KOPT-K1 (cell line): ENCODE results near the gene ARHGAP4.

ENCODE experiments used
- H3K27ac ChIP-seq: fragments of 200-600 bp; sonication (generic); 2 replicates; pipeline ENCODE4 v1.5.1; 2016; ENCODE audit warnings: antibody characterized with exemption, mild to moderate bottlenecking, low read depth, low read length; ENCODE audit not compliant: poor library complexity, severe bottlenecking
- H3K36me3 ChIP-seq: fragments of 200-600 bp; sonication (generic); 2 replicates; pipeline ENCODE4 v1.5.1; 2017; ENCODE audit warnings: antibody characterized with exemption, mild to moderate bottlenecking, low read length, moderate library complexity; ENCODE audit not compliant: insufficient read depth
- H3K9me3 ChIP-seq: fragments of 200-600 bp; sonication (generic); 2 replicates; pipeline ENCODE4 v1.5.1; 2017; ENCODE audit warnings: antibody characterized with exemption, low read length, mild to moderate bottlenecking; ENCODE audit not compliant: insufficient read depth, poor library complexity, severe bottlenecking

ARHGAP4 gene

DNA sequence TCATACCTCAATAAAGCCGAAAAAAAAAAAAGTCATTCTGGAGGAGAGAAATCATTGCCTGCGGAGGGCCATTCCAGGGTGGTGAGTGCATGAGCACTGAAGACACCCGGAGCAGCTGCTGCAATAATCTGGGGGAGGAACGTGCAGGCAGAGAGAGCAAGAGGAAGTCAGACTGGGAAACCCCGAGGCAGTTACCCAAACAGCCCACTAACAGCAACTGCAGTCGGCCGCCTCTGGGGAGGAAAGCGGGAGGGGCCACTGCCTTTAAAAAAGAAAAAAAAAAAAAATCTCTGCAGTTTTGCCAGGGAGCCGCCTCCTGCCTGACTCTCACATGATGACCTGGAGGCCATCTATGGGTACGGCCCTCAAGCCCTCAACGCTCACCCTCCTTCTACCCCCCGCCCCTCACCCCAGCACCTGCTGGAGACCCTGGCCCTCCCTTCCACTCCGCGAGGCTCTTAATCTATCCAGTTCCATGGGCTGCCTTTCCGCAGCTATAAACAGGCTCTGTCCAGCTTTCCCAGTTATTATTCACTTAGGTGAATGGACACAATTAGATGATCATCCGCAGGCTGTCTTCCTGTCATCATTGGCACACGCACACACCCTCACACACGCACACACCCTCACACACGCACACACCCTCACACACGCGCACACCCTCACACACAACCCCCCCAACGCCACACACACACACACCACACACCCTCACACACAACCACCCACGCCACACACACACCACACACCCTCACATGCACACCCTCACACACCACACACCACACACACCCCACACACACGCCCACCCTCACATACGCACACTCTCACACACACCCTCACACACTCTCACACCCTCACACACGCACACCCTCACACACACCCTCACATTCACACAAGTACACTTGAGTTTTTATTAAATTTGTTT, 25.0 kb downstream of the ARHGAP4 start:
- Histone ChIP-seq H3K27ac (peak overlapping the region; percentile 59), H3K36me3 (peaks cover 4% of the 10 kb centered on the region; the same call in 1 of the 2 replicates), H3K9me3 (no peaks in the 10 kb centered on the region)

DNA sequence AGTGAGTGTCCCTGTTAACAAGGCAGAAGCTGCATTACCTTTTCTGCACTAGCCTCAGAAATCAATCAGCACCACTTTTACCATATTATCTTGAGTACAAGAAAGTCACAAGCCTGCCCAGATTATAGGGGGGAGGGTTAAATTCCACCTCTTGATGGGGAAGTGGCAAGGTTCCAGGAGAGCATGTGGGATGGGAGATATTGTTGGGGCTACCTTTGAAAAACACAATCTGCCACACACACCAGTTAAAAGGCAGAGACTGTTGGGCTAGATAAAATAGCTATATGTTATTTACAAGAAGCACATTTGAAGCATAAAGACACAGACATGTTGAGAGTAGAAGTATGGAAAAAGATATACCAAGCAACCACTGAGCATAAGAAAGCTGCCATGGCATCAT, 28.2 kb downstream of the ARHGAP4 start:
- no peaks in the 10 kb centered on the region for H3K36me3 ChIP-seq
- no peaks in the 10 kb centered on the region for H3K9me3 ChIP-seq
- H3K27ac ChIP-seq, result no peak overlapping the region

GRCh38 chrX:153889123-153889522, 36.9 kb downstream of the ARHGAP4 start:
- Histone ChIP-seq H3K27ac (no peak overlapping the region), H3K36me3 (no peaks in the 10 kb centered on the region), H3K9me3 (no peaks in the 10 kb centered on the region)

DNA sequence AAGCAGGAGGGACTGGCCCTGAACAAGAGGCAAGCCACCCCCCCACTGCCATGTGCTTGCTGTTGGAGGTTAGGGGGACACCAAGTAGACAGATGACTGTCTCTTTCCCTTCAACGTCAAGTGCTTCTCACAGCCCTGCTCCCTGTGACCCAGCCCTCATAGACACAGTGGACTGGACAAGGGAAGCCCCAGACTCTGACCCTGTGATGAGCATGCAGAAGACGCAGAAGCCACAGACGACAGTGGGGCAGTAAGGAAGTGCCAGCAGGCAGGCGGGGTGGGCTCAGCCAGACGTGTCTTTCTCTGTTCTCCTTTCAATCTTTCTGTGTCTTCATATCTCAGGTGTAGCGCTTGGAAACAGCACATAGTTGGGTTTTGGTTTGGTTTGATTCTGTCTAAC, 37.7 kb downstream of the ARHGAP4 start:
- H3K36me3 ChIP-seq, result no peaks in the 10 kb centered on the region
- H3K9me3 ChIP-seq, result no peaks in the 10 kb centered on the region
- H3K27ac ChIP-seq, result no peak overlapping the region

DNA sequence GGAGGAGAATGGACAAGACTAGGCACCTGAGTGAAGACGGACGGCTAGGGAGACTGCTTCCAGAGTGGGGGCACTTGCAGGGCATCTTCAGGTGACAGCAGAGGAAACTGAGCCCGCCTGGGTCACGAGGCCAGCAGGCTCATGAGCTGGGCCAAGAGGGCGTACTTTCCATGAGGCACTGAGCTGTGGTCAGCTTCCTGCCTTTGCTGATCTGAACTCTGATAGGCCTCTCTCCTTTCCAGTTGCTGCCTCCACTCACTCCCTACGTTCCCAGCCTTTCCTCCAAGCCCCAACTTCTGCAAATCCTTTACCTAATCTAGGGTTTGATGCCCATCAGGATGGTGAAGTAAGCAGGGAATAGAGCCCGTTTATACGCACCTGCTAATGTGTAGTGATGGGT, 38.7 kb downstream of the ARHGAP4 start:
- Histone ChIP-seq H3K27ac (no peak overlapping the region), H3K9me3 (no peaks in the 10 kb centered on the region), H3K36me3 (no peaks in the 10 kb centered on the region)

- Histone ChIP-seq H3K36me3 (no peaks in the 10 kb centered on the region), H3K9me3 (no peaks in the 10 kb centered on the region), H3K27ac (no peak overlapping the region)
Measured at GRCh38 chrX:153886915-153887314, 39.1 kb downstream of the ARHGAP4 start.

DNA sequence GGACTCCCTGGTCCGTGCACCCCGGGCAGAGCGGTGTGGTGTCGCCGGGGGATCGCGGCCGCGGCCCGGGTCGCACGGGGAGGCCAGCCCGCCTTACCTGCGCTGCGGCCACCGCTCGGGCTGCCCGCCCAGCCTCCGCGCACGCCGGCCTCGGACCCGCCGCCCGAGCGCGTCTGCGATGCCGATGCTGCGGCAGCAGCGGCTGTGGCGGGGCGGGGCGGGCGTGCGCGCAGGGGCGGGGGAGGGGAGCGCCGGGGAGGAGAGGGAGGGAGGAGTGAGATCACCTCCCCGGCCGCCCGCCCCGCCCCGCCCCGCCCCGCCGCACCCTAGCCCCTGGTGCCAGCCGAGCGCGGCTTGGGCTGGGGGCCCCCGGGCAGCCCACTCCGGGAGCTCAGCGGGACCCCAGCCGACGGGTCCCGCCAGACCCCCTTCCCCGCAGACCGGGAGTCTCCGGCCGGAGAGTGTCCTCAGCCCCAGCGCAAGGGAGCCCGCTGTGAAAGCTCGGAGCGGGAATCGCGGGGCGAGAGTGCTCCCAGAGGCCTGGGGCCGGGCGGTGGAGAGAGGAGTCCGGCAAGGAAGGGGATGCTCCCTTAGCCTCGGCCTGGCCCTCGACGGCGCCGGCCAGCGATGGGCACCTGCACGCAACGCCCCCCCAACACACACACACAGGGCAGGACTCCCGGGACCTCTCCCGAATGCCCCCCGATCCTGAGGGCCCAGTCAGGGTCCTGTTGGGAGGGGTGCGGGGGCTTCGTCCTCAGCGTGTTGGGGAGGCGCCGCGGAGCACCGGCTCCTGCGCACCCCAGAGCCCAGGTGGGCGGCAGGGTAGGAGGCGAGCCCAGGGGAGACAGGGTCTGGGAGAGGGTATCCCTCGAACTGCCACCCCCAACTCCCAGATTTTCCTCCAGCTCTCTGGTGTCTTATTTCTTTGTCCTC, 39.8 kb downstream of the ARHGAP4 start, which contains the start of gene L1CAM:
TSS of gene L1CAM (minus strand) at position 206 of the 936 bp plus-strand sequence. CDS start 10,337 bp downstream, outside the sequence.
- Histone ChIP-seq H3K9me3 (no peaks in the 10 kb centered on the region), H3K36me3 (no peaks in the 10 kb centered on the region), H3K27ac (no peak within 1 kb of the TSS)

- H3K27ac ChIP-seq, result no peak overlapping the region
- no peaks in the 10 kb centered on the region for H3K9me3 ChIP-seq
- H3K36me3 ChIP-seq, result no peaks in the 10 kb centered on the region
Measured at GRCh38 chrX:153885208-153885787, 40.8 kb downstream of the ARHGAP4 start.

GRCh38 chrX:153884590-153884989, 41.5 kb downstream of the ARHGAP4 start:
- Histone ChIP-seq H3K9me3 (no peaks in the 10 kb centered on the region), H3K36me3 (no peaks in the 10 kb centered on the region), H3K27ac (no peak overlapping the region)

GRCh38 chrX:153884136-153884535, 41.9 kb downstream of the ARHGAP4 start:
- Histone ChIP-seq H3K9me3 (no peaks in the 10 kb centered on the region), H3K27ac (no peak overlapping the region), H3K36me3 (no peaks in the 10 kb centered on the region)

DNA sequence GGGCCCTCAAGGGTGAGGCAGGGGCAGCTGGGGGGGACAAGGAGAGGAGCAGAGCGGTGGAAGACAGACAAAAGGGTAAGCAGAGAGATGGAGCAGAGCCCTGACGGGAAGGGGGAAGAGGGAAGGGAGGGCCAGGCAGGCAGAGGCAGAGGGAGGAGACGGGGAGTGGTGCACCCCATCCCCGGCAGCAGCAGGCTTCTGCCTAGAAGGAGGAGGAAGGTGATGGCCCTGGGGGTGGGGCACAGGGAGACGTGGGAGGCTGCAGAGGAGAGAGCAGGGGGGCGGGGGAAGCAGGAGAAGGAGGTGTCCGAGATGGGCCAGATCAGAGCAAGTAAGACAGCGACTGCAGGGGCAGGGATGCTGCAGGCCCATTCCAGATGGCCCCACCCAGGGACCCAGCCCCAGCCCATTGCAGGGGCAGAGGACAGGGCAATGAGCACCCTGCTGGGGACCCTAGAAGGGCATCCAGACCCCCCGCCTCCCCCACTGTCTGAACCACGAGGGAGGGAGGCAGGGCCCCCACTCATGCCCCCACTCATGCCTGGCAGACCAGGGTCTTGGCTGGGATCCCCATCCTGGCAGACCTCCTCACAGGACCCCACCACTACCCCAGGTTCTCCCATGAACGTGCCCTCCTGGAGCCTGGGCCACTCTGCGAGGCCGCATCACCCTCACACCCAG, 42.8 kb downstream of the ARHGAP4 start:
- Histone ChIP-seq H3K27ac (no peak overlapping the region), H3K36me3 (no peaks in the 10 kb centered on the region)

GRCh38 chrX:153882557-153882956, 43.5 kb downstream of the ARHGAP4 start:
- Histone ChIP-seq H3K27ac (no peak overlapping the region), H3K9me3 (no peaks in the 10 kb centered on the region), H3K36me3 (no peaks in the 10 kb centered on the region)

More for the DNA sequence above, 42.8 kb downstream of the ARHGAP4 start:
- H3K9me3 ChIP-seq, result no peaks in the 10 kb centered on the region

DNA sequence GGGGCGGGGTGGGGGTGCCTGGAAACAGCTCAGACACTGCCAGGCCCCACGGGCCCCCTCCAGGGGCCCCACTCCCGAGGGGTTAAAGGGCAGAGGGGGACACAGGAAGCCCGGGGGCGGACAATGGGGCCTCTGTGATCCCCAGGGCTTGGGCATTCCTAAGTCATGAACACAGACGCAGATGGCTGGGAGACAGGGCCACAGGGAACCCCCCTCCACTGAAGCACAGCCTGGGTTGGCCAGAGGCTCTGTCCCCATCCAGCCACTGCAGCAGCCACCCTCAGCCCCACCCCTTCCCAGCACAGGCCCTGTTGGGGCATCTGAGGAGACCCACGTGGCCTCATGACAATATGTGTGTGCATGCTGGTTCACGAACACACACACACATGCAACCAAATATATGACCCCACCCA, 44.0 kb downstream of the ARHGAP4 start:
- Histone ChIP-seq H3K27ac (no peak overlapping the region), H3K9me3 (no peaks in the 10 kb centered on the region), H3K36me3 (no peaks in the 10 kb centered on the region)

- Histone ChIP-seq H3K36me3 (no peaks in the 10 kb centered on the region), H3K9me3 (no peaks in the 10 kb centered on the region), H3K27ac (no peak overlapping the region)
Measured at GRCh38 chrX:153881281-153881680, 44.8 kb downstream of the ARHGAP4 start.
